ENCODE measurements around the gene DUSP18. TPM values are rescaled to one million over a fixed set of nuclear protein-coding genes. Genes with fewer than 3 reads are reported as not detected.

DUSP18 gene
- total RNA-seq, 2 experiments from 2014 or later = 7.0 to 7.6 TPM

DNA sequence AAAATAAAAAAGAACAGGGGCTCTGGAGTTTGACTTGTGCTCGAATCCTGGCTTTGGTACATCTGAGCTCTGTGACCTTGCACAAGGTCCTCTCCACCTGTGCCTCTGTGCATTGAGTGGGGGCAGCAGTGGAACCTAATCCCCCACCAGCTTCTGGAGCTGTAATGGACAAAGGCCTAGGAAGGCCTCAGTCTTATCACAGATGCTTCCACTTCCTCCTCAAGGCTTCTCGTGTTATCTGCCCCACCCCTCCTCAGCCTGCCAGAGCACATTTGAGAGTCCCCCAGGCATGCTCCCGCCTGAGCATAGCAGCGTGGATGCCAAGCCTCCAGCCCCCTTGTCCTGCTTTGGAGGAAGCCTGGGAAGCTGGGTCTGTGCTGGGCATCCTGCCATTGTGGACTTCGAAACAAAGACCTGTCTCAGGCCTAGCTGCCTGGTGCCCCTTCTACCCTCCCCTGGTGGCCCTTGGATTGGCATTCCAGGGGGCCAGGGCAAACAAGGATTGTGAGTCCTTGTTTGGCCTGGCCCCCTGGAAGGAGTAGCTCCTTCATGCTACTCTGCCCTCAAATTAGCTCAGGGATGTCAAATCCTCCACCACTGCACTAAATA lies 17.1 kb downstream of the DUSP18 start:
- Mint-ChIP-seq H3K4me1 (ENCODE audit: low read depth) (peaks cover 25% of the 10 kb centered on the region), H3K4me3 (no peak overlapping the region), H3K27me3 (ENCODE audit: low read depth) (no peaks in the 10 kb centered on the region), H3K9me3 (ENCODE audit: insufficient read depth) (no peaks in the 10 kb centered on the region), H3K27ac (no peak overlapping the region), H3K36me3 (ENCODE audit: low read depth) (no peaks in the 10 kb centered on the region)
- DNase-seq (no peak), ATAC-seq (no peak)
- POLR2A ChIA-PET = interaction anchor here (2.6 kb wide), 1 partner anchor 15 kb away, joined by 8 read pairs; the partner anchor contains the start of gene SLC35E4
- CTCF ChIA-PET = interaction anchor here (0.6 to 4.9 kb wide), 7 partner anchors 9 to 672 kb away, joined by 3 to 57 read pairs (median 3); partner anchors contain the start of genes DUSP18 and SLC35E4

DNA sequence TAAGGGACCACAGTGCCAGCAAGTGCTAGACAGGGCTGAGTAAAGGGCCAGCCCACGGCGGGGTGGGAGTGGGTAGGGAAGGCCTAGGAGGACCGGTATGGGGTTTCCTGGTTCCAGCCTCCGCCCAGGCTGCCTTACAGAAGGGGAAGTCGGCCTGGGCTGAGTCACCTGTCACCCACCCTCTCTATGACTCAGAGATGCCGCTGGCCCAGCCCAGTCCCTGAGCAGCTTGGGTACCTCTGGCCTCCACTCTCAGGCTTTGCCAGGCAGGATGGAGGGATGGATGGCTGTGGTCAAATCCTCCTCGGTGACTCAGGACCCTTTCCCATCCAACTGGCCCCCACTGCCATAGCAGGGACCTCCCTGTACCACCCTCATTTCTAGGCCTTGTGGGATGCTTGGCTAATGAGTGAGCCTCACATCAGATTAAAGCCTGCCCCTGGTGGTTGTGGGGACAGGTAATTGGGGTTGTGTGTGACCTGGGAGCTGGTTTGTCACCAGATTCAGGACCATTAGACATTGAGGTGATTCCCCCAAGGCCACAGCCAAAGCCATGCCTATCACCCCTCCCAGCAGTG lies 18.2 kb downstream of the DUSP18 start:
- H3K4me3 Mint-ChIP-seq = no peak overlapping the region
- peaks cover 25% of the 10 kb centered on the region for H3K4me1 Mint-ChIP-seq (ENCODE audit: low read depth)
- ATAC-seq (peak; percentile 96), DNase-seq (peak; percentile 77)
- H3K27ac Mint-ChIP-seq = peak overlapping the region; percentile 76
- CTCF ChIA-PET = interaction anchor here (0.6 to 4.9 kb wide), 10 partner anchors 10 to 673 kb away, joined by 3 to 57 read pairs (median 4); partner anchors contain the start of genes DUSP18 and SLC35E4
- POLR2A ChIA-PET = interaction anchor here (2.6 kb wide), 1 partner anchor 14 kb away, joined by 8 read pairs; the partner anchor contains the start of gene SLC35E4
- H3K27me3 Mint-ChIP-seq (ENCODE audit: low read depth) = no peaks in the 10 kb centered on the region
- H3K9me3 Mint-ChIP-seq (ENCODE audit: insufficient read depth) = no peaks in the 10 kb centered on the region
- H3K36me3 Mint-ChIP-seq (ENCODE audit: low read depth) = no peaks in the 10 kb centered on the region

DNA sequence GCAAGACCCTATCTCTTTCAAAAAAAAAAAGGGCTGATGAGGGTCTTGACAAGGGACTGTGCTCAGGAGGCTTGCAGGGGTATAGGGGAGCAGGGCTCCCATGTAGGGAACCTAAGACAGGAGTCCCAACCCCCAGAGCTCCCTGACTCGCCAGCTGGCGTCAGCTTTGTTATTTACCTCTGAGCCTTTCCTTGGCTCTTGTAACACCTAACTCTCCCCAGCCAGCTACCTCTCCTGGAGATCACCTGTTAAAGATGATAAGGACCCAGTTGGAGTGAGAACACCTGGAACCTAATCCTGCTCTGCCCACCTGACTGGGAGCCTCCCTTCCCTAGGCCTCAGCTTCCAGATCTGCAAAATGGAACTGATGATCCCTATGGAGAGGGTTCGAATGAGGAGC lies 18.9 kb downstream of the DUSP18 start:
- H3K27ac Mint-ChIP-seq = peak overlapping the region; percentile 76
- no peaks in the 10 kb centered on the region for H3K27me3 Mint-ChIP-seq (ENCODE audit: low read depth)
- ATAC-seq (no peak), DNase-seq (no peak)
- POLR2A ChIA-PET = interaction anchor here (2.6 kb wide), 1 partner anchor 13 kb away, joined by 8 read pairs; the partner anchor contains the start of gene SLC35E4
- H3K9me3 Mint-ChIP-seq (ENCODE audit: insufficient read depth) = no peaks in the 10 kb centered on the region
- H3K36me3 Mint-ChIP-seq (ENCODE audit: low read depth) = no peaks in the 10 kb centered on the region
- peaks cover 25% of the 10 kb centered on the region for H3K4me1 Mint-ChIP-seq (ENCODE audit: low read depth)
- H3K4me3 Mint-ChIP-seq = no peak overlapping the region
- CTCF ChIA-PET = interaction anchor here (0.7 to 4.9 kb wide), 6 partner anchors 10 to 436 kb away, joined by 3 to 57 read pairs (median 5); partner anchors contain the start of genes DUSP18 and SLC35E4

DNA sequence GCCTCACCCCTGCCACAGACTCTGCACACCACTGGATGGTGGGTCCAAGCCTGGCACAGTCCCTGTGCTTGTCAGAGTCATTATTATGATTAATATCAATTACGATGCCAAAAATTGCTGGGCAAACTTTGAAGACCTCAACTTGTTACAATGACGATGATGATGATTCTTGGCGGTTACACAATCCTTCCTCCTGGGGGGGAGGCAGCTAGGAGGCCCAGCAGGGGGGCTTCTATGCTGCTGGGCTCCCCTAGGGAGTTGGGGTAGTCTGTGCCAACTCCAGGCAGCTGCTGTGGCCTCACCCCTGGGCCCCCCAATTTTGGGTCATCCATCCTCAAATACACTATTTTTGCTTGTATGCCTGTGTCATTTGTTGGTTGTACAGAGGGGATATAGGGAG lies 20.1 kb downstream of the DUSP18 start:
- H3K27ac Mint-ChIP-seq = no peak overlapping the region
- H3K9me3 Mint-ChIP-seq (ENCODE audit: insufficient read depth) = no peaks in the 10 kb centered on the region
- ATAC-seq = no peak
- ChIA-PET POLR2A (no interaction called here), CTCF (interaction anchor here (4.9 kb wide), 1 partner anchor 12 kb away, joined by 57 read pairs; the partner anchor contains the start of gene SLC35E4)
- no peak for DNase-seq
- no peak overlapping the region for H3K4me3 Mint-ChIP-seq
- H3K4me1 Mint-ChIP-seq (ENCODE audit: low read depth) = peaks cover 25% of the 10 kb centered on the region
- no peaks in the 10 kb centered on the region for H3K27me3 Mint-ChIP-seq (ENCODE audit: low read depth)
- no peaks in the 10 kb centered on the region for H3K36me3 Mint-ChIP-seq (ENCODE audit: low read depth)

DNA sequence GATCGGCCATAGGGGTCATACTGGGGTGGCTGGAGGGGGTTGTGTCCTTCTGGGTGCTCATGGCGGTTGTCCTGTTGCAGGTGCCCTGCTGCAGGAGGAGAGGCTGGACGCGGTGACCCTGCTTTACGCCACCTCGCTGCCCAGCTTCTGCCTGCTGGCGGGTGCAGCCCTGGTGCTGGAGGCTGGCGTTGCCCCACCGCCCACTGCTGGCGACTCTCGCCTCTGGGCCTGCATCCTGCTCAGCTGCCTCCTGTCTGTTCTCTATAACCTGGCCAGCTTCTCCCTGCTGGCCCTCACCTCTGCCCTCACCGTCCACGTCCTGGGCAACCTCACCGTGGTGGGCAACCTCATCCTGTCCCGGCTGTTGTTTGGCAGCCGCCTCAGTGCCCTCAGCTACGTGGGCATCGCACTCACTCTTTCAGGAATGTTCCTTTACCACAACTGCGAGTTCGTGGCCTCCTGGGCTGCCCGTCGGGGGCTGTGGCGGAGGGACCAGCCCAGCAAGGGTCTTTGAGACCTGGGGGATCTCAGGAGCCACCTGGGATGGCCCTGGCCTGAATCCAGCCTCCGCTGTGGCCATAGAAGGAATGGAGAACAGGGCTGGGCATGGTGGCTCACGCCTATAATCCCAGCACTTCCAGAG lies 21.0 kb downstream of the DUSP18 start:
- DNase-seq = no peak
- Mint-ChIP-seq H3K27me3 (ENCODE audit: low read depth) (no peaks in the 10 kb centered on the region), H3K9me3 (ENCODE audit: insufficient read depth) (no peaks in the 10 kb centered on the region), H3K4me3 (no peak overlapping the region), H3K36me3 (ENCODE audit: low read depth) (no peaks in the 10 kb centered on the region), H3K4me1 (ENCODE audit: low read depth) (peaks cover 18% of the 10 kb centered on the region), H3K27ac (no peak overlapping the region)
- ChIA-PET CTCF (interaction anchor here (1.6 kb wide), 1 partner anchor 12 kb away, joined by 13 read pairs; the partner anchor contains the start of gene SLC35E4), POLR2A (no interaction called here)
- ATAC-seq = no peak

DNA sequence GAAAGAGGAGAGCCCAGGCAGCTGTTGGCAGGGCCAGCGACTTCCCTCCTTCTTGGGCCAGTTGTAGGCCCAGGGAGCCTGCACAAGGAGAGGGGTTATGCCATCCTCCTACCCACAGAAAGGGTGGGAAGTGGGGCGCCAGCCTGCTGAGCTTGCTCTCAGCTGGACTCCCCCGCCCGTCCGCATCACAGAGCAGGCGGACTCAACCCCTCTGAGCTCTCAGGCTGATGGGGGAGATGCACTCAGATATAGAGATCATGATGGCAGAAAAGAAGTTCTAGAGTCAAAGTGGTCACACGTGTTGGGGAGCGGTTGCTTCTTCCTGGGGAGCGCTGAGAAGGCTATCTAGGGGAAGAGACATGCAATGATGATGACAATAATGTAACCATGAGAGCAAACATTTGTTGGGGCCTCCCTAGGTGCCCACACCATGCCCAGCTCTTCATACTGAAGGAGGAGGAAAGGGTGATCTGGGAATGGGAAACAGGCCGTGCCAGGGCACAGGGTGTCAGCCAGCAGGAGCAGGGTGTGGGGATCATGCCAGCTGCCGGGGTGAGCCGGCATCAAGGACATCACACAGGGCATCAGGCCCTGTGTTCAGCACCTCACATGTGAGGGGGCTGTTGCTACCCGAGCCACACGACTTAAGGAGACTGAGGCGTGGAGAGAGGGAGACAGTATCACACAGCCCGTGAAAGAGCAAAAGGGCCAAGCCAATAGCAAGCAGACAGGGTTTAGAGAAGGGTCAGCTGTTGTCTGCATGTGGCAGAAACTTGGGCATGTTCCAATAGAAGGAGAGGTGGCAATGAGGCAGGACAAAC lies 24.4 kb downstream of the DUSP18 start:
- Mint-ChIP-seq H3K27me3 (ENCODE audit: low read depth) (no peaks in the 10 kb centered on the region), H3K4me1 (ENCODE audit: low read depth) (peaks cover 3% of the 10 kb centered on the region), H3K27ac (no peak overlapping the region), H3K9me3 (ENCODE audit: insufficient read depth) (no peaks in the 10 kb centered on the region), H3K36me3 (ENCODE audit: low read depth) (peaks cover 5% of the 10 kb centered on the region), H3K4me3 (no peak overlapping the region)
- DNase-seq (no peak), ATAC-seq (no peak)
- ChIA-PET POLR2A (no interaction called here), CTCF (interaction anchor here (2.4 kb wide), 1 partner anchor 9 kb away, joined by 18 read pairs; the partner anchor contains the start of gene SLC35E4)

DNA sequence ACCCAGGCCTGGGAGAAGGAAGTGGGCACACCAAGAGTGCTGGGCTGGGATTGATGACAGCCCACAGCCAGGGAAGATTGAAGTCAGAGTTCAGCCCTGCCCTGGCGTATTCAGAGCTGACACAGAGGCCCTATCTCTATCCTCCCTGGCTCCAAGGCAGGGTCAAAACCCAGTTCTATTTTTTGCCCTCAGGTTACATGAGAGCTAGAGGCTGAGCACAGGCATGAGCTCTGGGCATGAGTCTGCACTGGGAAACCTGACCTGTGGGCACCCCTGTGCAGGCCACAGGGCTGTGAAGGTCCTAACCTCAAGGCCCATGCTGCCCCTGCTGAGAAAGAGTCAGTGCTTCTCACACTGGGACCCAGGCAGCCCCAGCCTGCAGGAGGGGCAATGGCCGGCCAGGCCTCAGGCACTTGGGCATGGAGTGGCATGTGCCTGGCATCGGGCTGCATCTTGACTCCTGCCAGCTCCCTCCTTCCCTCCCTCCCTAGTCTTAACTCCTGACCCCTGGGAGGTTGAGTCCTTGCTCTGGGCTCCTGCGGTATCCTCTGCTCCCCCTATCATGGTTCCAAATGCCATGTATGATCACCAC lies 26.7 kb downstream of the DUSP18 start:
- H3K27ac Mint-ChIP-seq = no peak overlapping the region
- H3K4me1 Mint-ChIP-seq (ENCODE audit: low read depth) = peaks cover 8% of the 10 kb centered on the region
- H3K36me3 Mint-ChIP-seq (ENCODE audit: low read depth) = peaks cover 9% of the 10 kb centered on the region
- no peak overlapping the region for H3K4me3 Mint-ChIP-seq
- POLR2A ChIA-PET = no interaction called here
- DNase-seq (no peak), ATAC-seq (no peak)
- no peaks in the 10 kb centered on the region for H3K27me3 Mint-ChIP-seq (ENCODE audit: low read depth)
- CTCF ChIA-PET = no interaction called here
- no peaks in the 10 kb centered on the region for H3K9me3 Mint-ChIP-seq (ENCODE audit: insufficient read depth)

DNA sequence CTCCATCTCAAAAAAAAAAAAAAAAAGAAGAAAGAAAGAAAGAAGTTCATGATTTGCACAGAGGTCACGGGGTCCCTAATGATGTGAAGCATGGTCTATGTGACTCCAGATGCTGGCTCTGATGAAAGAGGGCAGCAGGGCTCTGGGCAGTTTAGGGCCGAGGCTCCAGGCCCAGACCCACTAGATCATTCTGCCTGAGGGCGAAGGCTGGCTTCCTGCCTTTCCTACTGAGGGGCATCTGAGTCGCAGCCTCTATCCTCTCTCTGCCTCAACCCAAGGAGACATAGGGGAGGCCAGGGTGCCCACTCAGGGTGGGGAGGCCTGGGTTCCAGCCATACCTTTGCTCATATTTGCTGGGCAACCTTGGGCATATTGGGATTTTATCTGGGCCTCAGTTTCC lies 27.3 kb downstream of the DUSP18 start:
- Mint-ChIP-seq H3K27ac (no peak overlapping the region), H3K4me3 (no peak overlapping the region), H3K27me3 (ENCODE audit: low read depth) (no peaks in the 10 kb centered on the region), H3K4me1 (ENCODE audit: low read depth) (peaks cover 9% of the 10 kb centered on the region), H3K9me3 (ENCODE audit: insufficient read depth) (no peaks in the 10 kb centered on the region), H3K36me3 (ENCODE audit: low read depth) (peaks cover 9% of the 10 kb centered on the region)
- no peak for ATAC-seq
- ChIA-PET CTCF (no interaction called here), POLR2A (no interaction called here)
- DNase-seq = no peak

DNA sequence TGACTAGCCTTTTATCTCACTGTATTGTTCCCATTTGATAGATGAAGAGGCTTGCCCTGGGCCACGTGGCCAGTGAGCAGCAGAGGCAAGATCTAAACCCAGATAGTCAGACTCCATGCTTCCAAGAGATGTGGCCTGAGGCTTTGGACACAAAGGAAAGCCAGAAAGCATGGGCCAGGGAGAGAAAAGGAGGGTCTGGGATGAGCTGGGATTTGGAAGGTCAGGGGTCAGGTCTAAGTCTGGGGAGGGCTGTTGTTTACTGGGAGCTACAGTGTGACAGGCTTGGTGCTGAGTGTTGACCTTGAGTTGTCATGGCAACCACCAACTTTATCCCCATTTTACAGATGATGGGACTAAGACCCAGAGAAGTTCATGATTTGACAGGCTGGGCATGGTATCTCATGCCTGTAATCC lies 30.0 kb downstream of the DUSP18 start:
- ChIA-PET CTCF (interaction anchor here (1.2 to 4.5 kb wide), 2 partner anchors 12 to 118 kb away, joined by 5 to 57 read pairs; no protein-coding TSS in a partner anchor), POLR2A (no interaction called here)
- DNase-seq (no peak), ATAC-seq (no peak)
- Mint-ChIP-seq H3K4me1 (ENCODE audit: low read depth) (peaks cover 18% of the 10 kb centered on the region), H3K36me3 (ENCODE audit: low read depth) (peaks cover 9% of the 10 kb centered on the region), H3K9me3 (ENCODE audit: insufficient read depth) (no peaks in the 10 kb centered on the region), H3K27me3 (ENCODE audit: low read depth) (no peaks in the 10 kb centered on the region), H3K4me3 (peak overlapping the region; percentile 1), H3K27ac (no peak overlapping the region)

DNA sequence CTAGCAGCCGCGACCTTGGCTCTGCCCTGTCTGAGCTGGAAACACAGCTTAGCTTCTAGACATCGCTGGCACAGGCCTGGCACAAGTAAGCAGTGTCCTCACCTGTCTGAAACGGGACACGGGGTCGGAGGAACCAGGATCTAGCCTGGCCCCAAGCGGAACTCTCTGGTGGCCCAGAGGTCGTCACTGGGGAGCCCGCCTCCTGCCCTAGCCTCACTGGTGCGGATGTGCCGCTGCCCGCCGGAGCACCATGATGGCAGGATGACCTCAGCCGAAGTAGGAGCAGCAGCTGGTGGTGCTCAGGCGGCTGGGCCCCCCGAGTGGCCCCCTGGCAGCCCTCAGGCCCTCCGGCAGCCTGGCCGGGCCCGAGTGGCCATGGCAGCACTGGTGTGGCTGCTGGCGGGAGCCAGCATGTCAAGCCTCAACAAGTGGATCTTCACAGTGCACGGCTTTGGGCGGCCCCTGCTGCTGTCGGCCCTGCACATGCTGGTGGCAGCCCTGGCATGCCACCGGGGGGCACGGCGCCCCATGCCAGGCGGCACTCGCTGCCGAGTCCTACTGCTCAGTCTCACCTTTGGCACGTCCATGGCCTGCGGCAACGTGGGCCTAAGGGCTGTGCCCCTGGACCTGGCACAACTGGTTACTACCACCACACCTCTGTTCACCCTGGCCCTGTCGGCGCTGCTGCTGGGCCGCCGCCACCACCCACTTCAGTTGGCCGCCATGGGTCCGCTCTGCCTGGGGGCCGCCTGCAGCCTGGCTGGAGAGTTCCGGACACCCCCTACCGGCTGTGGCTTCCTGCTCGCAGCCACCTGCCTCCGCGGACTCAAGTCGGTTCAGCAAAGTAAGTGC lies 31.2 kb downstream of the DUSP18 start:
- CTCF ChIA-PET = interaction anchor here (0.6 to 4.5 kb wide), 12 partner anchors 7 to 284 kb away, joined by 3 to 179 read pairs (median 24); partner anchors contain the start of genes DUSP18 and TCN2
- Mint-ChIP-seq H3K27ac (peak overlapping the region; percentile 35), H3K4me1 (ENCODE audit: low read depth) (peaks cover 18% of the 10 kb centered on the region), H3K27me3 (ENCODE audit: low read depth) (no peaks in the 10 kb centered on the region), H3K4me3 (peak overlapping the region; percentile 69), H3K9me3 (ENCODE audit: insufficient read depth) (no peaks in the 10 kb centered on the region), H3K36me3 (ENCODE audit: low read depth) (peaks cover 9% of the 10 kb centered on the region)
- DNase-seq (peak; percentile 26), ATAC-seq (no peak)
- POLR2A ChIA-PET = interaction anchor here (0.6 to 2.4 kb wide), 5 partner anchors 13 to 285 kb away, joined by 3 to 16 read pairs (median 5); no protein-coding TSS in a partner anchor

All from activated CD8-positive, alpha-beta T cell treated with anti-CD3 and anti-CD28 coated beads, Interleukin-2, amount 10 ng/mL, durations not matched to agents 7 days and 5 days (primary cell).